Ishikawa (cell line): Measurements from ENCODE around the gene HSFX3.

Experiments used
- CEBPB ChIP-seq: IDR thresholded peaks from 2 replicates; pipeline ENCODE4 v1.6.1; 2012
- CREB1 ChIP-seq: IDR thresholded peaks from 2 replicates; pipeline ENCODE4 v1.6.1; 2012; ENCODE audit warnings: low read depth
- EGR1 ChIP-seq: IDR thresholded peaks from 2 replicates; pipeline ENCODE4 v1.6.1; 2012
- EP300 ChIP-seq: IDR thresholded peaks from 2 replicates; pipeline ENCODE4 v1.6.1; 2012; ENCODE audit warnings: borderline replicate concordance
- FOXM1 ChIP-seq: IDR thresholded peaks from 2 replicates; pipeline ENCODE4 v1.6.1; 2012; ENCODE audit warnings: low read depth, borderline replicate concordance
- MAX ChIP-seq: IDR thresholded peaks from 2 replicates; pipeline ENCODE4 v1.6.1; 2012
- NFIC ChIP-seq: IDR thresholded peaks from 2 replicates; pipeline ENCODE4 v1.6.1; 2012
- RAD21 ChIP-seq: IDR thresholded peaks from 2 replicates; pipeline ENCODE4 v1.6.1; 2012; ENCODE audit warnings: low read depth
- REST ChIP-seq: IDR thresholded peaks from 2 replicates; pipeline ENCODE4 v1.6.1; 2012; ENCODE audit warnings: low read depth, mild to moderate bottlenecking
- TAF1 ChIP-seq: IDR thresholded peaks from 2 replicates; pipeline ENCODE4 v1.6.1; 2012; ENCODE audit warnings: low read depth, mild to moderate bottlenecking
- TCF12 ChIP-seq: IDR thresholded peaks from 2 replicates; pipeline ENCODE4 v1.6.1; 2012; ENCODE audit warnings: low read depth
- TEAD4 ChIP-seq: IDR thresholded peaks from 2 replicates; pipeline ENCODE4 v1.6.1; 2012
- USF1 ChIP-seq: IDR thresholded peaks from 2 replicates; pipeline ENCODE4 v1.6.1; 2012
- YY1 ChIP-seq: IDR thresholded peaks from 2 replicates; pipeline ENCODE4 v1.6.1; 2012; ENCODE audit warnings: low read depth
- ZBTB7A ChIP-seq: IDR thresholded peaks from 2 replicates; pipeline ENCODE4 v1.6.1; 2012; ENCODE audit warnings: low read depth

HSFX3 gene

GRCh38 chrX:149531599-149531998 is 18.1 kb downstream of the HSFX3 start:
- TF ChIP-seq CREB1 (no peak), EGR1 (no peak), EP300 (no peak), TEAD4 (no peak), RAD21 (no peak)

GRCh38 chrX:149528381-149528780 is 21.3 kb downstream of the HSFX3 start:
- no peak for TF ChIP-seq TAF1
- TF ChIP-seq NFIC, result no peak
- no peak for TF ChIP-seq YY1
- TF ChIP-seq REST, result no peak
- TF ChIP-seq EGR1, result no peak
- TF ChIP-seq ZBTB7A, result no peak
- no peak for TF ChIP-seq RAD21
- no peak for TF ChIP-seq CREB1
- no peak for TF ChIP-seq MAX
- TF ChIP-seq FOXM1, result no peak
- no peak for TF ChIP-seq USF1
- no peak for TF ChIP-seq EP300
- no peak for TF ChIP-seq TCF12
- no peak for TF ChIP-seq TEAD4
- TF ChIP-seq CEBPB, result no peak

- TF ChIP-seq RAD21, result peak; percentile 47
- no peak for TF ChIP-seq TCF12
Observed at GRCh38 chrX:149527705-149528104, 22.0 kb downstream of the HSFX3 start.

- TF ChIP-seq REST (no peak), NFIC (no peak), TAF1 (no peak)
Observed at GRCh38 chrX:149522916-149523315, 26.8 kb downstream of the HSFX3 start.

- TF ChIP-seq MAX (no peak), YY1 (no peak), RAD21 (no peak), ZBTB7A (no peak), CREB1 (no peak), NFIC (no peak), TAF1 (no peak), FOXM1 (no peak), TCF12 (no peak), EP300 (no peak)
Observed at GRCh38 chrX:149521438-149521837, 28.3 kb downstream of the HSFX3 start.

GRCh38 chrX:149518236-149518635 is 31.5 kb downstream of the HSFX3 start:
- no peak for TF ChIP-seq ZBTB7A
- TF ChIP-seq NFIC, result no peak
- TF ChIP-seq USF1, result no peak
- no peak for TF ChIP-seq TAF1
- TF ChIP-seq TCF12, result no peak
- TF ChIP-seq FOXM1, result no peak
- TF ChIP-seq REST, result no peak
- TF ChIP-seq EGR1, result no peak
- TF ChIP-seq RAD21, result no peak
